H9 (cell line): ENCODE measurements around the gene SMTNL2. TPM values are rescaled to one million over a fixed set of nuclear protein-coding genes. Genes with fewer than 3 reads are reported as not detected.

Source experiments
- DNase-seq: peaks from one replicate; pipeline ENCODE4 v3.0.0-alpha.2; 2017
- H2AFZ ChIP-seq: one replicate; pipeline ENCODE4 v1.6.1; 2013; ENCODE audit warnings: mild to moderate bottlenecking, low read length, control low read depth, moderate library complexity
- H2AK5ac ChIP-seq: 2 replicates; pipeline ENCODE4 v1.6.1; 2013; ENCODE audit warnings: low read length, control low read depth, mixed read lengths; ENCODE audit not compliant: insufficient read length
- H2BK120ac ChIP-seq: one replicate; pipeline ENCODE4 v1.6.1; 2013; ENCODE audit warnings: low read depth, mild to moderate bottlenecking, low read length, control low read depth, inconsistent platforms; ENCODE audit not compliant: poor library complexity, severe bottlenecking
- H2BK12ac ChIP-seq: 2 replicates; pipeline ENCODE4 v1.6.1; 2013; ENCODE audit warnings: low read length, control low read depth, mixed read lengths, low read depth; ENCODE audit not compliant: insufficient read length
- H2BK15ac ChIP-seq: 2 replicates; pipeline ENCODE4 v1.6.1; 2013; ENCODE audit warnings: low read depth, low read length, control low read depth
- H2BK20ac ChIP-seq: one replicate; pipeline ENCODE4 v1.6.1; 2013; ENCODE audit warnings: low read depth, mild to moderate bottlenecking, low read length, control low read depth, inconsistent platforms; ENCODE audit not compliant: poor library complexity, severe bottlenecking
- H2BK5ac ChIP-seq: 2 replicates; pipeline ENCODE4 v1.6.1; 2013; ENCODE audit warnings: low read length, control low read depth, mixed read lengths; ENCODE audit not compliant: insufficient read length
- H3K14ac ChIP-seq: 2 replicates; pipeline ENCODE4 v1.6.1; 2013; ENCODE audit warnings: low read length, control low read depth; ENCODE audit not compliant: insufficient read depth
- H3K18ac ChIP-seq: 2 replicates; pipeline ENCODE4 v1.6.1; 2013; ENCODE audit warnings: low read depth, mild to moderate bottlenecking, mixed read lengths, low read length, control low read depth; ENCODE audit not compliant: insufficient read length
- H3K23ac ChIP-seq: 2 replicates; pipeline ENCODE4 v1.6.1; 2013; ENCODE audit warnings: low read length, control low read depth, mixed read lengths, low read depth; ENCODE audit not compliant: insufficient read length
- H3K23me2 ChIP-seq: 2 replicates; pipeline ENCODE4 v1.6.1; 2013; ENCODE audit warnings: low read depth, mild to moderate bottlenecking, mixed read lengths, low read length, control low read depth; ENCODE audit not compliant: insufficient read length, poor library complexity, severe bottlenecking
- H3K27ac ChIP-seq: 2 replicates; pipeline ENCODE4 v1.5.1; 2013; ENCODE audit warnings: low read length, control low read depth, mixed read lengths, low read depth; ENCODE audit not compliant: insufficient read length
- H3K27me3 ChIP-seq: 2 replicates; pipeline ENCODE4 v1.6.1; 2013; ENCODE audit warnings: low read length, control low read depth, inconsistent platforms; ENCODE audit not compliant: insufficient read depth
- H3K4ac ChIP-seq: 2 replicates; pipeline ENCODE4 v1.6.1; 2013; ENCODE audit warnings: low read depth, mild to moderate bottlenecking, control low read depth, inconsistent platforms, low read length, moderate library complexity
- H3K4me1 ChIP-seq: 2 replicates; pipeline ENCODE4 v1.6.1; 2013; ENCODE audit warnings: low read length, control low read depth, inconsistent platforms; ENCODE audit not compliant: insufficient read depth
- H3K4me2 ChIP-seq: 2 replicates; pipeline ENCODE4 v1.6.1; 2013; ENCODE audit warnings: low read length, control low read depth, mixed read lengths; ENCODE audit not compliant: insufficient read length, insufficient read depth
- H3K56ac ChIP-seq: 2 replicates; pipeline ENCODE4 v1.6.1; 2013; ENCODE audit warnings: low read depth, mild to moderate bottlenecking, mixed read lengths, low read length, control low read depth; ENCODE audit not compliant: insufficient read length
- H3K79me1 ChIP-seq: 2 replicates; pipeline ENCODE4 v1.6.1; 2013; ENCODE audit warnings: low read depth, mild to moderate bottlenecking, moderate library complexity, low read length, control low read depth, inconsistent platforms; ENCODE audit not compliant: insufficient read depth, poor library complexity, severe bottlenecking
- H3K79me2 ChIP-seq: 2 replicates; pipeline ENCODE4 v1.6.1; 2013; ENCODE audit warnings: low read length, control low read depth, inconsistent platforms; ENCODE audit not compliant: insufficient read depth
- H3K9ac ChIP-seq: 2 replicates; pipeline ENCODE4 v1.6.1; 2013; ENCODE audit warnings: low read length, control low read depth, mixed read lengths; ENCODE audit not compliant: insufficient read length; ENCODE audit errors: extremely low read depth
- H3K9me3 ChIP-seq: one replicate; pipeline ENCODE4 v1.6.1; 2013; ENCODE audit warnings: low read depth, low read length, inconsistent platforms; ENCODE audit not compliant: control insufficient read depth
- H3T11ph ChIP-seq: one replicate; pipeline ENCODE4 v1.6.1; 2013; ENCODE audit warnings: mild to moderate bottlenecking, low read length, control low read depth, inconsistent platforms
- H4K20me1 ChIP-seq: one replicate; pipeline ENCODE4 v1.6.1; 2013; ENCODE audit not compliant: control insufficient read depth, insufficient read length, insufficient read depth
- H4K5ac ChIP-seq: 2 replicates; pipeline ENCODE4 v1.6.1; 2013; ENCODE audit warnings: low read depth, mild to moderate bottlenecking, mixed read lengths, low read length, control low read depth; ENCODE audit not compliant: insufficient read length
- H4K8ac ChIP-seq: replicated peaks from 2 replicates; pipeline ENCODE4 v1.6.1; 2013; ENCODE audit warnings: low read length, control low read depth, mixed read lengths, low read depth; ENCODE audit not compliant: insufficient read length
- H4K91ac ChIP-seq: 2 replicates; pipeline ENCODE4 v1.6.1; 2013; ENCODE audit warnings: low read depth, mild to moderate bottlenecking, moderate library complexity, mixed read lengths, low read length, control low read depth; ENCODE audit not compliant: insufficient read length
- H3K27ac Mint-ChIP-seq, 3 experiments: 2 replicates in 2 of 3; 3 replicates in 1 of 3; pipeline ENCODE4 v1.8.0; 2020 to 2021; ENCODE audit warnings: mixed read lengths in 3 of 3, mild to moderate bottlenecking in 1 of 3, moderate library complexity in 1 of 3
- H3K27me3 Mint-ChIP-seq: 2 replicates; pipeline ENCODE4 v1.8.0; 2021; ENCODE audit warnings: low read depth, mild to moderate bottlenecking, moderate library complexity, mixed read lengths
- H3K36me3 Mint-ChIP-seq, 3 experiments: 2 replicates in 2 of 3; 3 replicates in 1 of 3; pipeline ENCODE4 v1.8.0; 2020 to 2021; ENCODE audit warnings: low read depth in 3 of 3, mixed read lengths in 3 of 3; ENCODE audit not compliant: insufficient read depth in 1 of 3
- H3K4me1 Mint-ChIP-seq, 2 experiments: 2 replicates each; pipeline ENCODE4 v1.8.0; 2020; ENCODE audit warnings: mixed read lengths in 2 of 2
- H3K4me3 Mint-ChIP-seq, 2 experiments: 2 replicates in 1 of 2; 3 replicates in 1 of 2; pipeline ENCODE4 v1.8.0; 2020 to 2021; ENCODE audit warnings: mild to moderate bottlenecking in 2 of 2, mixed read lengths in 2 of 2, moderate library complexity in 1 of 2
- H3K9me3 Mint-ChIP-seq, 2 experiments: 2 replicates in 1 of 2; 3 replicates in 1 of 2; pipeline ENCODE4 v1.8.0; 2020; ENCODE audit warnings: mild to moderate bottlenecking in 2 of 2, mixed read lengths in 2 of 2, moderate library complexity in 1 of 2
- CTCF ChIP-seq: fragments of 200-600 bp; sonication (generic); conservative IDR thresholded peaks from 3 replicates; pipeline ENCODE4 v1.8.0; 2021; ENCODE audit warnings: antibody characterized with exemption, mild to moderate bottlenecking
- WGBS: extraction: QIAGEN DNeasy Blood & Tissue Kit; methylation state at CpG from one replicate; pipeline ENCODE4 v1.1.7; 2013; ENCODE audit warnings: missing lambda C conversion rate, low lambda C conversion rate, mixed read lengths; ENCODE audit not compliant: insufficient read length; ENCODE audit errors: extremely low coverage; 5-methylcytosine and 5-hydroxymethylcytosine counted together
- total RNA-seq: library from RNA; stranded (reverse); gene quantifications from 2 replicates; pipeline ENCODE4 v1.2.1, GENCODE V29; 2021

SMTNL2 gene
- total RNA-seq, 1 experiment from 2014 or later, result 0.77 TPM

- Mint-ChIP-seq H3K36me3 (peaks cover 0 to 4% (median 0%) of the 10 kb centered on the region in 3 experiments; a peak in 1 of 7 replicates), H3K27me3 (peaks cover 14% of the 10 kb centered on the region), H3K4me1 (peaks cover 27 to 48% of the 10 kb centered on the region in 2 experiments), H3K27ac (no peak overlapping the region), H3K9me3 (peaks cover 0 to 2% of the 10 kb centered on the region in 2 experiments; a peak in 2 of 5 replicates), H3K4me3 (no peak overlapping the region)
- Histone ChIP-seq H3K9ac (no peak overlapping the region), H3K18ac (no peak overlapping the region), H3K27ac (no peak overlapping the region), H4K8ac (no peak overlapping the region), H2BK20ac (no peak overlapping the region), H3K4me2 (no peak overlapping the region), H3K79me1 (no peaks in the 10 kb centered on the region), H3K23me2 (no peaks in the 10 kb centered on the region), H2BK120ac (no peak overlapping the region), H2BK15ac (no peak overlapping the region), H3T11ph (no peak overlapping the region), H2AK5ac (no peak overlapping the region), H2BK5ac (no peak overlapping the region), H4K91ac (no peak overlapping the region), H3K4ac (no peak overlapping the region), H3K14ac (no peak overlapping the region), H3K23ac (no peak overlapping the region), H3K4me1 (peaks cover 3% of the 10 kb centered on the region; the same call in 1 of the 2 replicates), H3K79me2 (no peaks in the 10 kb centered on the region), H4K20me1 (no peaks in the 10 kb centered on the region), H2AFZ (no peak overlapping the region), H3K56ac (no peak overlapping the region), H3K9me3 (no peaks in the 10 kb centered on the region), H3K27me3 (no peaks in the 10 kb centered on the region), H4K5ac (no peak overlapping the region), H2BK12ac (no peak overlapping the region)
- DNase-seq, result no peak
- no peak for TF ChIP-seq CTCF
- WGBS, result no CpG with 5 or more reads among the region's 4 CpGs
These were observed 17.0 kb downstream of the SMTNL2 start for GRCh38 chr17:4601326-4601725.
